Stimulated activated CD4-positive, alpha-beta T cell treated with anti-CD3 and anti-CD28 coated beads, TNF-alpha, amount 100 ng/mL, for 1 hour (primary cell): ENCODE results near the gene ERCC3.
"Not testable (repeated sequence)": the region's sequence is repeated elsewhere in the genome, so short reads cannot be mapped to it uniquely, and the experiment has no call there.

Experiments used
- DNase-seq, 3 donors: peaks; one replicate each; pipeline ENCODE4 v3.0.0-alpha.2; 2020; ENCODE audit warnings: low read depth in 3 of 3, low spot score in 1 of 3

The ERCC3 gene

DNA sequence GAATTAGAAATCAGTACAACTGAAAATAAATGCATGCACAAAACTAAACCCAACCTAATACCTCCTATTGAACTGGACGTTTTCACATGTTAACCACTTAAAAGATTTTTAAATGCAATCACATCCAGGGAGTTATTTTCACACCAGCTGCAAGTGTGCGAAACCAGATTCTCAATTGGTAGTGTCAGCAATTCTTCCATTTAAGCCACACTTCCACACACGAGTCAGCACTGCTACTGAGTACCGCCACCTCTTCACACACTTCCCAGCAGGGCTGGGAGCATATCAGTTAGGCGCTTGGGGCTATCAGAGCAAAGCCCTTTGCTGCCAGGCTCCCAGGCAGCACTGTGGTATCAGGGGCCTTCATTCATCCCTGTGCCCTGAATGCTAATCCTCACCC lies 14.2 kb downstream of the ERCC3 start:
- DNase-seq = no peak

- DNase-seq = no peak
Observed at GRCh38 chr2:127278959-127279358, 15.0 kb downstream of the ERCC3 start.

DNA sequence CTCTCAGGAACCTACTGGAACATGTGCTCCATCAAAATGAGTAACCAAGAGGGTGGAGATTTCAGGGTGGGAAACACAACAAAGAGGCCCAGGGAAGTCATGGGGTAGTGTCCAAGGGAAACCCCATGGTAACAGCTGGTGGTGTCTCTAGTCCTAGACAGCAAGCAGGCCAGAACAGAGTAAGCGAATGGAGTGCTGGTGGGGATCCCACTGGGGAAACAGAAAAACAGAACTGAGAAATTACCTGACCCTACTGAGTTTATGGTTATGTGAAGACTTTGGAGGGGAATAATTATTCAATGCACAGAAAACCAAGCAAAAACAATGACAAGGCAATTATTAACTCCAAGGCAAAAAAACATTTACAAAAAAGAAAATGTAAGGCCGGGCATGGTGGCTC lies 16.9 kb downstream of the ERCC3 start:
- DNase-seq = no peak

DNA sequence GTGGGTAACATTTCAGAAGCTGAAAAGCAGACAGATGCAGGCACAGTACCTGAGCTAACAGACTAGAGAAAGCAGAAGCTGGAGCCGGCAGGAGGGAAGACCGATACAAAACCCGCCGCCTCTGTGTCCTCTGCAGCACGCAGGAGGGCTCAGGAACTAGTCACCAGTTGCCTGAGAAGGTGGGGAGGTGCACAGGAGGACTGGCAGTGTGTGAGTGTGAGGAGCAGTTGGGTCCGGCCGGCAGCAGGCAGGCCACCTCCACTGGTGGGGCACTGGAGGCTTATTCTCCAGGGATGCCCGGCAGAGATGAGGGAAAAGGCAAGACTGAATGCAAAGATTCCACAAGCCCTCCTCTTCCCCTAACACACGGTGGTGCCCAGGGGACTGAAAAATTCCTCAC lies 18.2 kb downstream of the ERCC3 start:
- DNase-seq = no peak

GRCh38 chr2:127275356-127275755 lies 18.6 kb downstream of the ERCC3 start:
- no peak for DNase-seq

GRCh38 chr2:127270663-127271062 lies 23.3 kb downstream of the ERCC3 start:
- no peak for DNase-seq

- no peak for DNase-seq
Observed at GRCh38 chr2:127261804-127262406, 32.0 kb downstream of the ERCC3 start.

GRCh38 chr2:127259355-127259754 lies 34.6 kb downstream of the ERCC3 start:
- DNase-seq = no peak

GRCh38 chr2:127256866-127257265 lies 37.1 kb downstream of the ERCC3 start:
- DNase-seq = no peak

DNA sequence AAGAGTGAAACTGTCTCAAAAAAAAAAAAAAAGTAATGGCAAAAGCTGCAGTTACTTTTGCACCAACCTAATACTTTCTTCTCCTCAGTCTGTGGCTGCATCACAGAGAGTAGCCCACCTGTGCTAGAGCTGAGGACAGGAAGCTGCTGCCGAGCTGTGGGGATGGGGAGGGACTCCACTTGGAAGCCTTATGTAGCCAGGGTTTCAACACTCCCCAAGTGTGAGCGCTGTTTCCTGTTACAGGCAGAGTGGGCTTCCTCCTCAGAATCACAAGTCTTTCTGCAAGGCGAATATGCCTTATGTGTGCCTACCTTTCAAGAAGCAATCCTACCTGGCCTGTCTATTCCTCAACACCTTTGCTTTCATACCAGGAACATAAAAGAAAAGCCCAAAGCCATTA lies 37.6 kb downstream of the ERCC3 start:
- DNase-seq = no peak

DNA sequence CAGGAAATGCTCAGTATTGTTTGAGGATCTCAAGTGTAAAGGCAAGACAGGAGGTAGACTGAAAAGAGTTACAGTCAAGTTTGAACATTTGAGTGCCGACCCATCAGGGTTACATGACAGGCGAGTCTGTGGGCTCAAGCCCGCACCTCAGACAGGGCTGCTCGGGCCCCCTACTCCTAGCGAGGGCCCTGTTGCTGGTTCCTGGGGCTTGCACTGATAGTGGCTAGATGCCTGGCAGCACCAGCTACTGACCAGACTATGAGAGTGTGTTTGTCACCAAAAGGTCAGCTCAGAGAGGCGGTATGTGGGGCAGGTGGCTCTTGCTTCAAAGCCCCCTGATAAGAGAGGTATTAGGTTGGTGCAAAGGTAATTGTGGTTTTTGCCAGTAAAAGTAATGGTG lies 38.2 kb downstream of the ERCC3 start:
- no peak for DNase-seq

- DNase-seq = no peak
Observed at GRCh38 chr2:127255146-127255545, 38.8 kb downstream of the ERCC3 start.

DNA sequence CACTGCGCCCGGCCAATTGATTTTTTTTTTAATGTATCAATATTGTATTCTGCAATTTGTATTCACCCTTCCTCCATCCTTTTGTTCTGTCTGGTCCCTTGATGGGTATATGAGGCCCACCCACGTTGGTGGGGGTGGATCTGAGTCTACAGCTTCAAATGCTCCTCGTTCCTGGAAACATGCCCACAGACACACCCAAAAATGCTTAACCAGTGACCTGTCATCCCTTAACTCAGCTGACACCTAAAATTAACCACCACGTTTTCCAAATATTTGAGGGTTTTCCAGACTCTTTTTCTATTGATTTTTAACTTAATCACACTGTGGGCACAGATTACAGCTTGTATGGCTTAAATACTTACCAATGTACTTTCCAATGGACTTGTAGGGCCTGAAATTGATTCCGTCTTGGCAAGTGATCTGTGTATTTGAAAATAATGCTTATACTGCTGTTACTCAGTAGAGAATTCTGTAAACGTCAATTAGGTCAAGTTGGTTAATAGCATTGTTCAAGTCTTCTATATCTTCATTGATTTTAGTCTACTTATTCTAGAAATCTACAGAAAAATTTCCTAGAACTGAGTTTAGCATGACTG lies 39.5 kb downstream of the ERCC3 start:
- no peak for DNase-seq

- DNase-seq = not testable (repeated sequence)
Observed at GRCh38 chr2:127241184-127241583, 52.8 kb downstream of the ERCC3 start.

DNA sequence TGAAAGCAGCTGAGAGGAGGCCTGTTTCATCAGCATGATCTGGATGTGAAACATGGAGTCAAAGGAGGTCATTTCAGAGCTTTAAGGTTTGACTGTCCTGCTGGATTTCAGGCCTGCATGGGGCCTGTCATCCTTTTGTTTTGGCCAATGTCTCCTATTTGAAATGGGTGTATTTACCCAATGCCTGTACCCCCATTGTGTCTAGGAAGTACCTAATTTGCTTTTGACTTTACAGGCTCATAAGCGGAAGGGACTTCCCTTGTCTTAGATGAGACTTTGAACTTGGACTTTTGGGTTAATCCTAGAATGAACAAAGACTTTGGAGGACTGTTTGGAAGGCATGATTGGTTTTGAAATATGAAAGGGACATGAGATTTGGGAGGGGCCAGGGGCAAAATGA lies 54.5 kb downstream of the ERCC3 start:
- no peak for DNase-seq

GRCh38 chr2:127237768-127238167 lies 56.2 kb downstream of the ERCC3 start:
- DNase-seq = not testable (repeated sequence)

DNA sequence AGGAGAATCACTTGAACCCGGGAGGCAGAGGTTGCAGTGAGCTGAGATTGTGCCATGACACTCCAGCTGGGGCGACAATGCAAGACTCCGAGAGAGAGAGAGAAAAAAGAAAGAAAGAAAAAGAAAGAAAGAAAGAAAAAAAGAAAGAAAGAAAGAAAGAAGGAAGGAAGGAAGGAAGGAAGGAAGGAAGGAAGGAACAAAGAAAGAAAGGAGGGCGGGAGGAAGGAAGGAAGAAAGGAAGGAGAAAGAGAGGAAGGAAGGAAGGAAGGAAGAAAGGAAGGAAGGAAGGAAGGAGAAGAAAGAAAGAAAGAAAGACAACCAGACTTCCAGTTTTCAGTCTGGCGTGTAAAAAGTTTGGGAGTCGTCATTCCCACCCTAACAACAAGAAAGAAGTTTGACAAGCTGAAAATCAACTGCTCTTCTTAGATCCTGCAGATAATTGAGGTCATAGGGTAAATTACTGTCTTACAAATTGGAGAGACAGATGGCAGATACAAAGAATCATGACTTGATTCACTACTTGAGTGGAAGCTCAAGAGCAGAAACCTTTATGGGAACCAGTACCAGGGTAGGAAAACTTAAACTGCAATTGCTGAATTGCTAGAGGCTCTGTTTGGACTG lies 58.8 kb downstream of the ERCC3 start:
- no peak for DNase-seq

DNA sequence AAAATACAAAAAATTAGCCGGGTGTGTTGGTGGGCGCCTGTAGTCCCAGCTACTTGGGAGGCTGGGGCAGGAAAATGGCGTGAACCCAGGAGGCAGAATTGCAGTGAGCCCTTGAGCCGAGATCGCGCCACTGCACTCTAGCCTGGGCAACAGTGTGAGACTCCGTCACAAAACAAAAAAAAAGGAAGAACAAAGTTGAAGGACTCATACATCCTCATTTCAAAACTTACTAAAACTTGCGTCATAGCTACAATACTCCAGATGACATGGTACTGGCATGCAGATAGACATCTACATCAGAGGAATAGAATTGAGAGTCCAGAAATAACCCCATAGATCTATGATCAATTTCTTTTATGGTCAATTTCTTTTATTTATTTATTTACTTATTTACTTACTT lies 60.2 kb downstream of the ERCC3 start:
- DNase-seq = no peak

GRCh38 chr2:127231130-127231865 lies 62.6 kb downstream of the ERCC3 start:
- no peak for DNase-seq

- DNase-seq = no peak
Observed at GRCh38 chr2:127229555-127229954, 64.4 kb downstream of the ERCC3 start.

DNA sequence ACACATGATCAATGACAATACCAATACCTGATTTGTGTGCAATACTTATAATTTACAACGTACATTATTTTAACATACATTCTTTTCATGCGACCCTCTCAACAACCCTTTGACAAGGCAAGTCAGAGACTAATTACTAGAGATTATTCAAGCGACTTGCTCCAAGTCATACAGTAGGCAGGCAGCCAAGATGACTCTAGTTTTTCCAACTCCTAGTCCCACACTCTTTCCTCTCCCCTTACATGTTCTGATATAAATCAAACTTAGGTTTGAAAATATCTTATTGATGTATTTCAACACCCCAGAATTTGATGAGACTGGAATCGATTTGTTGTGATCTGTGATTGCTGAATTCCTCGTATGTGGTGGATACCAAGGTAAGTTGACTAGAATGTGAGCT lies 65.8 kb downstream of the ERCC3 start:
- DNase-seq = no peak

- not testable (repeated sequence) for DNase-seq
Observed at GRCh38 chr2:127227264-127227660, 66.7 kb downstream of the ERCC3 start.
